SH-SY5Y (cell line): ENCODE measurements around the gene APH1A.

Source experiments
- GATA2 ChIP-seq: IDR thresholded peaks from 2 replicates; pipeline ENCODE4 v1.6.1; 2011; ENCODE audit warnings: mild to moderate bottlenecking, low read depth, low read length
- GATA3 ChIP-seq: IDR thresholded peaks from 2 replicates; pipeline ENCODE4 v1.6.1; 2011; ENCODE audit warnings: low read depth, mild to moderate bottlenecking, low read length, moderate library complexity

DNA sequence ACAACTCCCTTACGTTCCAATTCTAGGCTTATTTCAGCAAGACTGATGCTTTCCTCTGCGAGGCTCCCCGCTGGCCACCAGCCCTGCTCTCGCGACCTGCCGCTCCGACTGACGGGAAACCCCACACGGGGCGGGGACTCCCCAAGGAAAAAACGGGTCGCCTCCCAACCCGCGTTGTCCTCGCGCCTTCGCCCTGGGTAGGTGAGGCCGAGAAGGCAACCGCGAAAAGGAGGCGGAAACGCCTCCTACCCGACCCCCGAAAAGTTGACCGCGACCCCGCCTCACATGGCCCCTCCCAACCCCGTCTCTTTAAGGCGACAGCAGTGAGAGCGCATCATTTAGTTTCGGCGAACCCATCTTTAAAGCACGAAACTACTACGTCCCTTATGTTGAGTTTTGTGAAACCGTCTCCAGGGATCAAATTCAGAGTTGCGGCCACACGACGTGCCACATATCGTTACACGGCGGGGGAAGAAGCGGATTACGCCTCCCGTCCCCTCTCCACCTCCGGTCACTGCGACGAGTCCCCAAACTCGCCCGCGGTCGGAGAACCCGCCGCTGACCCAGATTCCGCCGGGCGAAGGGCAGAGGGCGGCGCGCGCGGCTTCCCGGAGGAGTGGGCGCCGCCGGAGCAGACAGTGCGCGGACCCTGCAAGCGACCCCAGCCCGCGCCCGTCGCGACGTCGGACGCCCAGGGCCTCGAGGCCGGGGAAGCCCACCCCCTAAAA lies 34.1 kb downstream of the APH1A start:
- TF ChIP-seq GATA2 = no peak
- no peak for TF ChIP-seq GATA3
